Measurements from ENCODE around the gene RABGAP1L.
"Not testable (repeated sequence)": the region's sequence is repeated elsewhere in the genome, so short reads cannot be mapped to it uniquely, and the experiment has no call there.

RABGAP1L gene

GRCh38 chr1:174230399-174230798, 71.1 kb downstream of the RABGAP1L start:
- intact Hi-C loops (cut with DNase I): no loop called here
- DNase-seq: no peak

GRCh38 chr1:174232761-174233160, 73.4 kb downstream of the RABGAP1L start:
- intact Hi-C loops (cut with DNase I): no loop called here
- DNase-seq: no peak

GRCh38 chr1:174238845-174239501, 79.7 kb downstream of the RABGAP1L start:
- intact Hi-C loops (cut with DNase I): not testable (repeated sequence)

GRCh38 chr1:174239541-174239940, 80.2 kb downstream of the RABGAP1L start:
- no peak for DNase-seq
- intact Hi-C loops (cut with DNase I): no loop called here

More at GRCh38 chr1:174238845-174239501, 79.7 kb downstream of the RABGAP1L start:
- not testable (repeated sequence) for DNase-seq

- DNase-seq: no peak
- intact Hi-C loops (cut with DNase I): no loop called here
Observed at GRCh38 chr1:174242856-174243255, 83.5 kb downstream of the RABGAP1L start.

GRCh38 chr1:174243451-174244000, 84.2 kb downstream of the RABGAP1L start:
- no peak for DNase-seq
- intact Hi-C loops (cut with DNase I): no loop called here

- intact Hi-C loops (cut with DNase I): no loop called here
Observed at GRCh38 chr1:174244017-174244416, 84.7 kb downstream of the RABGAP1L start.

GRCh38 chr1:174247472-174247871, 88.2 kb downstream of the RABGAP1L start:
- intact Hi-C loops (cut with DNase I): no loop called here
- no peak for DNase-seq

More at GRCh38 chr1:174244017-174244416, 84.7 kb downstream of the RABGAP1L start:
- no peak for DNase-seq

- DNase-seq: no peak
- intact Hi-C loops (cut with DNase I): no loop called here
Observed at GRCh38 chr1:174248041-174248440, 88.7 kb downstream of the RABGAP1L start.

GRCh38 chr1:174256386-174256785, 97.1 kb downstream of the RABGAP1L start:
- DNase-seq: peak in 1 of 10 donors; percentile 55
- intact Hi-C loops (cut with DNase I): not testable (repeated sequence)

GRCh38 chr1:174258148-174258550, 98.8 kb downstream of the RABGAP1L start:
- DNase-seq: peak in 4 of 10 donors; percentile 21 to 38 (median 34)
- intact Hi-C loops (cut with DNase I): loop anchor here (2.0 kb wide), 1 partner anchor 487 kb away; no protein-coding TSS in a partner anchor

- intact Hi-C loops (cut with DNase I): loop anchor here (1.0 kb wide), 1 partner anchor 464 kb away; no protein-coding TSS in a partner anchor
- DNase-seq: peak in 6 of 10 donors; percentile 17 to 84 (median 31)
Observed at GRCh38 chr1:174262349-174263241, 103.3 kb downstream of the RABGAP1L start.

- intact Hi-C loops (cut with DNase I): no loop called here
- no peak for DNase-seq
Observed at GRCh38 chr1:174265282-174265681, 106.0 kb downstream of the RABGAP1L start.

GRCh38 chr1:174266476-174266875, 107.2 kb downstream of the RABGAP1L start:
- intact Hi-C loops (cut with DNase I): no loop called here
- DNase-seq: no peak

- no peak for DNase-seq
- intact Hi-C loops (cut with DNase I): no loop called here
Observed at GRCh38 chr1:174266991-174267612, 107.8 kb downstream of the RABGAP1L start.

- no peak for DNase-seq
- intact Hi-C loops (cut with DNase I): no loop called here
Observed at GRCh38 chr1:174269989-174270651, 110.8 kb downstream of the RABGAP1L start.

- intact Hi-C loops (cut with DNase I): no loop called here
- no peak for DNase-seq
Observed at GRCh38 chr1:174273190-174273589, 113.9 kb downstream of the RABGAP1L start.

GRCh38 chr1:174273776-174274175, 114.5 kb downstream of the RABGAP1L start:
- DNase-seq: no peak
- intact Hi-C loops (cut with DNase I): no loop called here

- DNase-seq: no peak
- intact Hi-C loops (cut with DNase I): no loop called here
Observed at GRCh38 chr1:174274452-174274851, 115.1 kb downstream of the RABGAP1L start.

GRCh38 chr1:174274884-174275283, 115.6 kb downstream of the RABGAP1L start:
- no peak for DNase-seq
- intact Hi-C loops (cut with DNase I): no loop called here
